ENCODE data around the gene DDX59.

DDX59 gene

DNA sequence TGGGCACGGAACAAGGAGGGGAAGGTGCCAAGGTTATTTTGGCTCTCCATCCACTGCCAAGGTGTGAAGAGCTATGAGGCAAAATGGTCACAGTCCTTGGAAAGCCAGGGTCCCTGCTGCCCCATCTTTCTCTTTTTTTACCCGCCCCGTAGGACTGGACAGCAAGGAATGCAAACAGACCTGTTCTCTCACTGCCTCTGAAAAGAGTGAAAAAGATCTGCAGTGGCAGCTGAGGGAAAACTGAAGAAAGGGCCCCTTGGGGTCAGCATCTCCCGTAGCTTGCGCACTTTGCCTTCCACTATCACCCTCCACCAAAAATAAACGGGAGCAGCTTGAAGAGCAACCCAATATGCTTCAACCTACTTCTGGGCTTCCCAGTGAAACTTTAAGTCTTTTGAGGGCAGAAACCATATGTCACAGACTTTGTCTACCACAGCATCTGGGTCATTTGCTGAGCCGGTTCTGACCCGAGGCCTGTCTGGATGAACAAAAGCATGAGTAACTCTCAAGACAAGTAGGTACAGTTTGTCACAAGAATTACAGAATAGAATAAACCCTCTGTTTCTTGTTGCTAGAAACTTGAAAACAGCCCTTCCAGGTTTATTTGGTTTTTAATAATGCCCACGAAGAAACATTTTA is 39.7 kb downstream of the DDX59 start:
- no peak for DNase-seq (ENCODE audit: low spot score)

DNA sequence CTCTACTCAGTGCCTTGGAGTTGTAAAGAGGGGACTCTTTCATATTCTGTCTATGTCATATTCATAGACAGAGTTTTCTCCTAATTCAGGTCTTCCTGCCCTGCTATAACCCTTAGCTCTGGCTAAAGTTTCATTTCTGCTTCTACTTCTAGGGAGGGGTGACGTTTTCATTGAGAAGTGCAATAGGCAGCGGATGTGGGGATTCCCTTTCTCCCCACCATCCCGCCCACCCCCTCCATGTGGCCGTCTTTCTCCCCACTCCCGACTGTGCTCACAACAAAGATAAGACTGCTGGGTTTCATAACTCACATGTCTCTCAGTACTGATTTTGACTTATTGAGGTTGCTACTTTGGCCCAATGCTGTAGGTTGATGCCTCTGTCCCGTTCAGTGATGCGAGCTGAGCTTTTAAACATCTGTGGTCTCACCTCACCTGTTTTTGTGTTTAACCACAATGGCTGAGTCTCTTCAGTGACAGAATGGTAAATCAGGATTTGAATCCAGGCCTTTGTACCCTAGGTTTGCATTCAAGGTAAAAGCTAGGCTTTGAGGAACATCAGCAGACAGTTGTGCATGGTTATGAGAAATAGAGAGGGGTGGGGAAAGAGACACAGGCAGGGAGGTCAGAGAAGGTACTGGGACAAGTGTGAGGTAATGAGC is 41.4 kb downstream of the DDX59 start:
- DNase-seq (ENCODE audit: low spot score), result no peak

DNA sequence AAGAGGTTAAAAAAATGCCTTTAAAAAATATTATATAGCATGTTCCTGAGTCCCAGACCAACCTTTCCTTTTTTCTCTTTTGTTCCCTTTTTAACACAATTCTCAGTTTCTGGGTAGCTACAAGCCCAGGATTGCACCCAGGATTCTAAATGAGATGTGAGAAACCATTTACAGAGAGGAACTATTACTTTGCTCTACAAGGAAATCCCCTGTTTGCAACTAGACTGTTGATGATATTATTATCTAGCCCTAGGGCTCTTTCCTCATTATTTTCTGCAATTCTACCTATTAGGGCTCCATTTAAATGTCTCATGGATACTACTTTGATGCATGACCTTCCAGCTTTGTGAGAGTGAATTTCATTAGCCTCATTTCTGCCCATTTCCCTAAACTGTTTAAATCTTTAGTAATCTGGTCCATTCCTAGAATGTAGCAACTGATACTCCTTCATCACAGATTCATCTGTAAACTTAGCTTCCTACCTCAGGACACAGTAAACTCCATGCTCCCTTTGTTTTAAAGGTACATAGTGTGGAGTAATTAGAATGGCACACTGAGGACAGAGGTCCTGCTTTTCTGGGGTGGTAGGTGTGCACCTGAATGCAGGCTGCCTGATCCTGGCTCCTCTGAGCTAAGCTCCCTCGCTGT is 42.0 kb downstream of the DDX59 start:
- DNase-seq (ENCODE audit: low spot score), result no peak

DNA sequence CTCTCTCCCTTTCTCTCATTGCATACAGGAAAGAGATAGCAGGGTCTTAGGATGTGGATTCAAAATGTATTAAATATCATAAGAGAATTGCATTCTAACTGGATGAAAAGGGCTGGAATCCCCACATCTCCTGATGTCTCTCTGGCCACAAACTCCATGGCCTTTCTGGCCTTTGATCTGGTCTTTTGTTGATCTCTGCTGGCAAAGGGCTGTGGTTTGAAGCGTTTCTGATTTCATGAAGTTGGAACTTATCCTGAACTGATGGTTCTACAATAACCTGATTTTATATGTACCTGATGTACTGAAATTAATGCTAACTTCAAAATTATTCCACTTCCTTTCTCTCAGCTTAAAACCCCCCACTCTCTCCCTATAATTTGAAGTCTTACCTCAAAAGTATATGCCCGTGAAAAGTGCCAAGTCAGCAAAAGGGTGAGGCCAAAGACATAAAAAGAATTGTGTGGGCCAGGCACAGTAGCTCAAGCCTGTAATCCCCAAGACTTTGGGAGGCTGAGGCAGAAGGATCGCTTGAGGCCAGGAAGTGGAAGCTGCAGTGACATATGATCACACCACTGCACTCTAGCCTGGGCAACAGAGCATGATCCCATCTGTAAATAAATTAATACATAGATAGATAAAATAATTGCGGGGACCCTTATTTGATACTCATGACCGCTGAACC is 42.7 kb downstream of the DDX59 start:
- DNase-seq (ENCODE audit: low spot score), result no peak

DNA sequence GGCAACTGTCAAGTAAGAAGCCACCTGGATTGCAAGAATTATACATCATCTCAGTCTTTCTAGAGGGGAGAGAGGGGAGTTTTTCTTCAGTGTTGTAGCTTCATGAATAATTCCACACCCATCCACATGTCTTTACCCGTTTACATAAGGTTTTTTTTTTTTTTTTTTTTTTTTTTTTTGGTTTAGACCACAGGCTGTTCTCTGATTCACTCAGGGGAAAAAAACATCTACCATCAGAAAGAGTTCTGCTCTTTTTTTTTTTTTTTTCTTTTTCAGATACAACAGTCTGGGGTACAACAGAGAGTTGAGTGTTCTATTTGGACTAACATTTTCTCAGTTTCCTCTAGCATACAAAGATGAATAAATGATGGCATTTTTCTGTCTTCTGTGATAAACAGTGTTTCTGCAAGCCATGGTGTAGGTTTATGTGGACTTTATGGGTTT is 44.3 kb downstream of the DDX59 start:
- no peak for DNase-seq (ENCODE audit: low spot score)

DNA sequence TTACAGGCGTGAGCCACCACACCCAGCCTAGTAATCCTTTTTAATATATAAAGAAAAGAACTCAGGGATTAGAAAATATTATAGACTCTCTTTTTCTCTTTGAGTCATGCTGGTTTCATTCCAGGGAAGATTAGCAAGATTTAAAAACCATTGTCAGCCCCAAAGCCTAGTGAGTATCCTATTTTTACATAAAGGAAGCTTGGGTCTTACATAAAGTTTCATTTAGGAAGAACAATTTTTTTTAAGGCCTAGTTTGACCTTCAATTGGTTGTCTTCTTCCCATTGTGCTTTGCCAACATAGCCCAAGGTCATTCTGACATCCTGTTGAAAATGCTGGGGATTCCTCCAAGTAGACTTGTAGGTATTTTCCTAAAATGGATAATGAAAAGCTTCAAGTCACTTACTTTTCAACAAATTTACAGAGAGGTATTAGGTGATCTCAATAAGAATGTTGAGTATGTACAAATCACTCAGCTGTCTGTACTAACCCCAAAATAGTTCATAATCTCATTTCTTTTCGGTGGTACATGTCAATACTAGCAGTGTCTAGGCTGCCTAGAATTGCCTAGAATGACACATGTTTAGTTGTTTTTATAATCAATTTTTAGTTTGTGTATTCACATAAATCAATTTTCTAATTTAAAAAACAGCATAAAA is 44.9 kb downstream of the DDX59 start:
- DNase-seq (ENCODE audit: low spot score), result no peak

DNA sequence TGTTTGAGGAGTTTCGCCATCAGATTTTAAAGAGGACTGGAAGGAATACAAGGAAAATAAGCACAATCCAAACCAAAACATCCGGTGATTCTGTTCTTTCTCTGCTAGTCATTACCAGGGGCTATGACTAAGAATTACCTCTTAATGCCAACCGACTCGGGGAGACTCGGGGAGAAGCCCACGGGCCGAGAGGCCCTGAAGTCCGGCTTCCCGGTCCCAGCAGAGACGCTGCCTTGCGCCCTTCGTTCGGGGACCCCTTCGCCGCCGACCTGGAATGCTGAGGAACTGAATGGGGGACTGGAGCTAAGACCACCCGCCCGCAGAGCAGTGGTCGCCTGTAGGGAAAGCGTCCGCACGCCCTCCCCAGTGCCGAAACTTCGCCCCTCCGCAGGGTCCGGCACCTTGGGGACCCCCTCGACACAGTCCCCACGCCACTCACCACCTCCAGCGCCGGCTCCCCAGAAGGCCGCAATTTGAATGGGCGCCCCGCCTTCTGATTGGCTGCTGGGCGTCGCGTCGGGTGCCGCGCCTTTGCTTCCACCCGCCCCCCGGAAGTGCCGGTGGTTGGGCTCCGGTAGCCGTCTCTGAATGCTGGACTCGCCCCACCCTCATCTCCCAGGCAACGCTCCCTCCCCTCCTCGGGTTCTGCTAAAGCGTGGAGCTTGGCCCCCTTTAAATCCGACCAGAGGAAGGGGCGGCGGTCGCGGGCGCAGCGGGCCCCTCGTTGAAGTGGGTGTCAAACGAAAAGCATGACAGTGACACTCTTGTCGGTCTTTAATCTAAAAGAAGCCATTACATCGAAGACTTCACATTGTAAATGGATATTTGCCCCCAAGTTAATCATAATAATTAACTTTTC is 49.2 kb downstream of the DDX59 start, which contains the start of gene KIF14:
Gene KIF14, minus strand, starts transcription at position 479 of the 859 bp plus-strand sequence. CDS start 2,028 bp downstream, outside the sequence.
- peak; percentile 95 for DNase-seq (ENCODE audit: low spot score)

DNA sequence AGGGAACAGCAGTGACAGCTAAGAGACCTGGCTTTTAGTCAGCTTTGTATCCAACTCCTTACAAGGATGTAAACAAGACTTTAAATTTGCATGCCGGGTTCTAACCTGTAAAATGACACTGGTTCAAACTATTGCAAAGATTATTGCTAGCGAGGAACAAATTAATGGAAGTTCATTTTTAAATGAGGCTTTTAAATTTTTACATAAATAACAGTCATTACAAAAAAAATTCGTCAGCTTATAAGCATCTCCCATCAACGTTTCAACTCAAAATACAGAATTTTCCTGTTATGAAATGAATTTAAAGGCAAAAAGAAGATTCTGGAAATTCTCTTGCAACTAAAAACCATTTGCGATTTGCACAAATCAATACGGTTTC is 49.8 kb downstream of the DDX59 start:
- DNase-seq (ENCODE audit: low spot score), result no peak

DNA sequence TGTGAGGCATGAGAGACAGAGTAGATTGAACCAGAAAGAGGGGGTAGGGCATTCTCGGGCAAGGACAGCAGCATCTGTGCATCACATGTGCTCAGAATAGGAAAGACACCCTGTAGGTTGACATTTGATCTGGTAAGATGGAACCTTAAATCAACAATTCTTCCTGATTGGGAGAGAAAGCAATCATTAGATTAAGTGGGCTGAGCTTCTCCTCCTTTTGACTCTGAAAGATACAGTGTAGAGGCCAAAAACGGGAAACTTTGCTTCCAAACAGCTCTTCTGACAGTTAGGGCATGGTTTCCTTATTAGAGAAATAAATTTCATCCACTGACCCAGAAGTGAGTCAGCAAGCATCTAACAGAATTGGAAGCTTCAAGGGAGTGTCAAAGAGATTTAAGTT is 58.9 kb downstream of the DDX59 start:
- no peak for DNase-seq (ENCODE audit: low spot score)

DNA sequence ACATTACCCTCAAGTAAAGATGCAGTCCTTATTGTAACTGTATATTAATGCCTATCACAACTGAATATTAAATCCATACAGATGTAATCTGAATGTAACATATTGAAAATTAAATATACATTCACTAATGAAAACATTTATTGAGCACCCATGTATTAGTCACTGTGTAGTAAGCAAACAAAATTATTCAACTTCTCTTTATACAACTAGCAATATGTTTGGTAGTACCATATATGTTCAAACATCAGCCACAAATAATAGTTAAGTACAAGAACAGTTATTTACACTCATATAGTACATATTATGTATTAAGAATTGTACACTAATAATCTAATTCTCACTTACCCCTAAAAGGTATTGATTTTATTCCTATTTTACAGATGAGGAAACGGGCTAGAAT is 67.1 kb downstream of the DDX59 start:
- DNase-seq (ENCODE audit: low spot score), result no peak

Measured in left forelimb (tissue), 1 donor.